GM21367 (cell line): ENCODE data around the gene CDX2.
A peak's percentile ranks its signal among the peaks of the same experiment; 100 is the strongest.
"Not testable (repeated sequence)": the region's sequence is repeated elsewhere in the genome, so short reads cannot be mapped to it uniquely, and the experiment has no call there.

Source experiments
- ATAC-seq: cut with Tn5 transposase; IDR thresholded peaks from one replicate; pipeline ENCODE4 v1.9.1; 2021; ENCODE audit not compliant: unreplicated experiment

CDX2 gene

GRCh38 chr13:27969082-27969865 lies at the start of gene CDX2:
CDX2 (minus strand) TSS chr13:27969315; CDS start chr13:27969006, 309 bp downstream.
- no peak for ATAC-seq

GRCh38 chr13:28014301-28014700 lies 45.2 kb upstream of the CDX2 start:
- no peak for ATAC-seq

- no peak for ATAC-seq
Observed at GRCh38 chr13:28013482-28013881, 44.4 kb upstream of the CDX2 start.

- ATAC-seq, result peak; percentile 82
Observed at GRCh38 chr13:28012896-28013295, 43.8 kb upstream of the CDX2 start.

- no peak for ATAC-seq
Observed at GRCh38 chr13:28012383-28012782, 43.3 kb upstream of the CDX2 start.

GRCh38 chr13:28010046-28010445 lies 40.9 kb upstream of the CDX2 start:
- no peak for ATAC-seq

GRCh38 chr13:28005016-28005415 lies 35.9 kb upstream of the CDX2 start:
- not testable (repeated sequence) for ATAC-seq

GRCh38 chr13:28002886-28003698 lies 34.0 kb upstream of the CDX2 start:
- no peak for ATAC-seq

GRCh38 chr13:28001837-28002473 lies 32.8 kb upstream of the CDX2 start:
- no peak for ATAC-seq

- no peak for ATAC-seq
Observed at GRCh38 chr13:28001049-28001448, 31.9 kb upstream of the CDX2 start.

- ATAC-seq, result no peak
Observed at GRCh38 chr13:28000567-28000966, 31.5 kb upstream of the CDX2 start.

- ATAC-seq, result peak; percentile 68
Observed at GRCh38 chr13:27997904-27998522, 28.9 kb upstream of the CDX2 start.

- ATAC-seq, result no peak
Observed at GRCh38 chr13:27991881-27992280, 22.8 kb upstream of the CDX2 start.

GRCh38 chr13:27988520-27988919 lies 19.4 kb upstream of the CDX2 start, which contains the start of gene URAD:
URAD (minus strand) TSS chr13:27988693; CDS start chr13:27988637, 56 bp downstream.
- no peak for ATAC-seq

GRCh38 chr13:27985600-27985999 lies 16.5 kb upstream of the CDX2 start:
- ATAC-seq, result no peak

- ATAC-seq, result no peak
Observed at GRCh38 chr13:27982361-27982760, 13.2 kb upstream of the CDX2 start.

- ATAC-seq, result no peak
Observed at GRCh38 chr13:27981006-27981708, 12.0 kb upstream of the CDX2 start.

GRCh38 chr13:27980280-27980998 lies 11.3 kb upstream of the CDX2 start:
- no peak for ATAC-seq

GRCh38 chr13:27979765-27980279 lies 10.7 kb upstream of the CDX2 start:
- ATAC-seq, result no peak
